T1000 (cell line): ENCODE measurements around the gene SLC38A4.

ENCODE experiments used
- DNase-seq: peaks from one replicate; lab custom pipeline; 2025; ENCODE audit warnings: mixed read lengths; lab: John Stamatoyannopoulos, UW

Gene SLC38A4

DNA sequence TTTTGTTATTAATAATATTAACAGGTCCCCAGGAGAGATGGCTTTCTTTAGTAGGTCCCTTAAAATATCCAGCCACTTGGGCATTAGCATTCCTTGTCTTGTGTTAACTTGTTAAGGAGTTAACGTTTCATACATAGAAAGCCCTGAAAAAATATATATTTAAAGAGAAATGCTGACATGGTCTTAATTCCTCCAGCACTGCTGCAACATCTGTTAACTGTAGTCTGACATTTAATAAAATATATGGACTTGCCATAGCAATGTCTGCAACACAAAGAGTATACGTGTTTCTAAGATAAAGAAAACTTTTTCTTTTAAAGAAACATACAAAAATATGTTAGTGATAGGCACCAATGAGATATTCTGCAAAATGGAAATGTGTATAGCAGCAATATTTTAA is 10.0 kb downstream of the SLC38A4 start:
- DNase-seq: no peak

DNA sequence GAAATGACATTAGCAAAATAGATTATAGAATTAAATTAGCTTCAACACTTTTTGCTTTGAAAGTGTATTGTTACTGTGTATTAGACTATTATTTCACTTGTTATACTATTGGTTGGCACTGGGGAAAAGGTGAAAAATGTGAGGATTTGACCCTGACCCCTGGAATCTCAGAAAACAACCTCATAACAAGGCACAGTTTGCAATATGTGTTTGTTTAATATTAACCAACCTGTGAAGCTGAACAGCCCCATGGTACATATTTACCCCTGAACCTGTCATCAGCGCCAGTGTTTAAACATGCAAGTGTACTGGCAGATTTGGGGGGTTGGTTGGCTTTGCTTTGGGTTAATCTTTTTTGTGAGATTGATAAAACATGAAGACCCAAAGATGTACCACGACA is 11.7 kb downstream of the SLC38A4 start:
- DNase-seq: no peak

DNA sequence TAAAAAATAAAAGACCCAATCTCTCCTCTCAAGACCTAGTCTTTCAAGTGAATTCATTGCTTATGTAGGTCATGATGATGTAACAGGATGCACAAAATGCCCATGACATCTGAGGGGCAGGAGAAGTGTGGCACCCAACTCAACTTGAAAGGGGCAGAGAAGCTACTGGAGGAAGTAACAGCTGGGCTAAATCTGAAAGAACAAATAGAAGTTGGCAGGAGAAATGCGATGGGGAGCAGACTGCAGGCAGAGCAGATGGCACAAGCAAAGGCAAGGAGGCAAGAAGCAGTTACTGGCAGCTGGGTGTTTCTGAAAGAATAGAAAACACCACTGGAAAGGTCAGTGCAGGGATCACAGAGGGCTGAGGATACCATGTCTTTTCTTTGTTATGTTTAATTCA is 14.6 kb downstream of the SLC38A4 start:
- DNase-seq: no peak

DNA sequence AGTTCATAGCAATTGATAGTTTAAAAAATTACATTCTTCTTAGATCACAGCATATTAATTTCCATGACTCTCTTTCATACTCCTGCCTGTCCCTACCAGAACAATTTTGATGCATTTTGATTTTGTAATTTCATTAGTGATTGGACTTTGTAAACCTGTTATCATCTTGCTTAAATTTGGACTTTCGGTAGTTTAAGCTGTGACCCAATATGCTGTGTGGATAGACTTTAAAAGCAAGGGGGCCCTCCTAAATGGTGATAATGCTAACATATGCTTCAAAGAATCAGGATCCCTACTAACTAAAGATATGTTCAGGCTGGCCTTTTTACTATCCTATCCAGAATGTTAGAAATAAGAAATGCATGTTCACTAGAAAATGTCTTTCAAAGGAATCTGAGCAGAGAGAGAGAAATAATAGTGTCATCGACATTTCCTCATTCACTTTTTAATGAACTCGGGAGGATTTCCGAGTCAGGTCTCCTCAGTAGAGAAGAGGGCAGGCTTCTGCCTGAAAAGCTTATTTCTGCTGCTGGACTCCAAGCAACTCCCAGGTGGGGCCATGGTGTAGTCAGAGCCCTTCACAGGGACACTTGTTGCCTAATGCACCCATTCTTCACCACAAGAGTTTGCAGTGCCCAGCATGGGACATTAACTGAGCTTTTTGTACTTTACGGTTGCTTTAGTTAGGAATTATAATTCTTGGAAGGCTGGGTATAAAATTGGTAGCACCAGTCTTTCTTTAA is 16.7 kb downstream of the SLC38A4 start:
- DNase-seq: no peak

GRCh38 chr12:46808317-46808716 is 17.5 kb downstream of the SLC38A4 start:
- DNase-seq: no peak

- no peak for DNase-seq
Measured at GRCh38 chr12:46804054-46804453, 21.7 kb downstream of the SLC38A4 start.

DNA sequence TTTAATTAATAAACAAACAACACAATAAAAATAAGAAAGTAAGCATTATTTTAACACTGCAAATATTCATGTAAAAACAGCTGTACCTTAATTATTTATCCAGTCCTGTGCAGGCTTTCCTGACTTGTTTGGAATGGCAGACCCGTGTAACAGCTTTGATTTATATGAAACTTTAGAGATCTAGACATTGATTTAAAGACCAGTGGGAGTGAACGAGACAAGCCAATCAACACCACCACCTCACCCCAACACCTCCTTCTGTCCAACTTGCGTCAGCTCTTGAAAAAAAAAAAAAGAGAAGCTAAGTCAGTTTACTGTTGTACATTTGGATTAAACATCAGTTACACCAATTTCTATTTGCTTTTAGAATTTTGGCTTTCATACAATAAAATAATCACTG is 22.3 kb downstream of the SLC38A4 start:
- DNase-seq: no peak

GRCh38 chr12:46801293-46801692 is 24.5 kb downstream of the SLC38A4 start:
- no peak for DNase-seq

DNA sequence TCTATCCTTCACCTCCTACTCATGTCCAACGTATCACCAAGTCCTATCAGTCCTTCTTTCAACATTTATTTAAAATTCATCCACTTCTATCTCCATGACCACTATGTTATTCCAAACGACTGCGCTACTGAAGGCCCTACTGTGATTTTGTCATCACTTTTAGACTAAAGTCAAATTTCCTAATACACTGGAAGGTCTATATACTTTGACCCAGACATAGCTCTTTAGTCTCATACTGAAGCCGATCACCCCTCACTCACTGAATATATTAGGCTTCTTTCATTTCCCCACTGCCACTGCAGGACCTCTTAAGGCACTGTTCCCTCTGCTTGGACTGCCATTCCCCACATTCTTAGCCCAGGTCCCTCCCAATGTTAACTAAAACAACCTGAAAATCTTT is 25.6 kb downstream of the SLC38A4 start:
- no peak for DNase-seq

DNA sequence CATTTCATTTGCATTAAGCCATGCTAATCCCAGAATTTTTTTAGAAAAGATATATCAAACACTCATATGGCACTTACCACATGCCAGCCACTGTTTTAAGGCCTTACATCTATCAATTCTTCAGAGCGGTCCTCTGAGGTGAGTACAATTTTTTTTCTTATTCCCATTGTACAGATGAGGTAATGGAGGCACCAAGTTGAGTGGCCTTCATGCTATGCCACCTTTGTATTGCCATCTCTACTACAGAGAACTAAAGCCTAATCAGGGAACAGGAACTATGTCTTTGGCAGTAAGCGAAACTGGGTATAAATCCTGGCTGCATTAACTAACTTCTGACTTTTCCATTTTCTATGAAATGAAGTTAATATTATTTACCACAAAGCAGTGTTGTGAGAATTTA is 27.1 kb downstream of the SLC38A4 start:
- no peak for DNase-seq

DNA sequence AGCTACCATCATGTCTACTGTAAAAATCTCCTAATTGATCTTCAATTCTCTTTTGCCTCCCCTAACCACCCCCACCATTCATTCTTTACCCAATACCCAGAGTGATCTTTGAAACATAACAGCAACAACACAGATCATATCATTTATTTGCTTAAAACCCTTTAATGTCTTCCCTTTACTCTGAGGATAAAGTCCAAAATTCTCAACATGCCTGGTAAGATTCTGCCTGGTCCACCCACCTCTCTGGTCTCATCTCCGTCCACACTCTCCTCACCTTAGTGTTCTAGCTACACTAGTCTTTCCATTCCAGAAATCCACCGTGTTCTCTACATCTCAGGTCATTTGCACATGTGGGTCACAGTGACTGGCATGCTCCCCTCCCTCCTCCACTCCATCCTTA is 27.7 kb downstream of the SLC38A4 start:
- DNase-seq: no peak

- DNase-seq: no peak
Measured at GRCh38 chr12:46795988-46796387, 29.8 kb downstream of the SLC38A4 start.

GRCh38 chr12:46794593-46795190 is 31.1 kb downstream of the SLC38A4 start:
- no peak for DNase-seq

DNA sequence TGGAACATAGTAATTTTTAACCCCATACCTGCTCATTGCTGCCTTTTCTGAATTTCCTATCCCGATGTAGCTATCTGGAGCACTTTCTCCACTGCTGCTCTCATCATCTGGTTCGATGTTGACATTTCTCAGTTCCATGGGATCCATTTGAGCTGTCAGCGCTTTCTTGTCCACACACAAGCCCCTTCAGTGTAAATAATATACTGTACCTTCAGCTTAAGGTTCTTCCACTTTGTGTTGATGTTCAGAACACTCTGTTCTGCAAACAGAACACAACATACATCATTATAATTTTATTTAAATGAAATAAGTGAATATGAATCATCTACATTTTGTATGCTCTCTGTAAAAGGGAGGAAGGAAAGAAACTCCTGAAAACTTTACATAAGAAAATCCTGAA is 32.9 kb downstream of the SLC38A4 start:
- no peak for DNase-seq

GRCh38 chr12:46790066-46790465 is 35.7 kb downstream of the SLC38A4 start:
- no peak for DNase-seq

- DNase-seq: no peak
Measured at GRCh38 chr12:46788072-46788887, 37.5 kb downstream of the SLC38A4 start.

- no peak for DNase-seq
Measured at GRCh38 chr12:46787496-46788055, 38.2 kb downstream of the SLC38A4 start.

GRCh38 chr12:46786774-46787173 is 39.0 kb downstream of the SLC38A4 start:
- DNase-seq: no peak

DNA sequence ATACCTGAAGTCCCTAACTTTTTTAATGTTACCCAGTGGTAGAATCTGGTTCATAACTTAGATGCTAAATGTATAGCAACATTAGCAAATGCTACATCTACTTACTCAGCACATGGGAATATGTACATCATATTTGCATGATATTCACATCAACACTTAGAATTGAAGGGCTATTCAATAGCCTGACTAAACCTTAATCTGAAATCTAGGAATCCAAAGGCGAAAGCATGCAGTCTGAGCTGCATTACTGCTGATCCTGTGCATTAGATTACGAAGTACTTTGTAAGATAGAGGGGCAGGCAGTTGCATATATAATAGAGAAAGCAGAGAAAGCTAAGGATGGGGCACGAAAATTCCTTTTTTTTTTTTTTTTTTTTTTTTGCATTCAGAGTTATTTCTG is 40.4 kb downstream of the SLC38A4 start:
- DNase-seq: no peak

DNA sequence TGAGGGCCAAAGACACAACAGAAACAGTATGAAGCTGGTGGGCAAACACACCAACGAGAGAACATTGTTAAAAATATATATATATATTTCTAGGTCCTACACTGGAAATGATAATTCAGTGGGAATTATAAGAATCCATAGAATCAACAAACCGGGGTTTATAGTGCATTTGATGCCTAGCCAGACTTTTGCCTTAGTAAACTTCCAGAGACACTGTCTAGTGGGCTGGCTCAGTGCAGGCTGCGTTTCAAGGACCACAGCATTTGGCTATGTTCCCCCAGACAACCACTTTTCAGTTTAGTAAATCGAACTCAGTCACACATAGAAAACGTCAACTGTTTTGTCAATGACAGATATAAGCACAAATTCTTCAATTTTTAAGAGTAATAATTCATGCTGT is 41.9 kb downstream of the SLC38A4 start:
- DNase-seq: no peak

DNA sequence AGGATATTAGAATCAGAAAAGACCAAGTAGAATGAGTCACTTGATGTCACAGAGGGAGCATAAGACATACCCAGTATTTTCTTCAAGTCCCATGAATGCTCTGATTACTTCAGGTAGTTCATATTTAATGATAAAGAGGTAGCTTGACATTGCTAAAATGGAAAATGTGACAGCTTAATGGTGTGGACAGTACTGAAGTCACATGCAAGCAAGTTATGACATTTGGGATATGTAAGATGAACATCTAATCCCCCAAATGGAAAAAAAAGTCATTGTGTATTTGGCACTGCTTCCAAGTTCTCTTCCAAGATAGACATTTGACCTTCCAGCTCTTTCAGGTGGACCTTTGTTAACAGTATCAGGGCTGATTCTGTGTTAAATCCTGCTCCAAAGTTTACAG is 45.9 kb downstream of the SLC38A4 start:
- no peak for DNase-seq

DNA sequence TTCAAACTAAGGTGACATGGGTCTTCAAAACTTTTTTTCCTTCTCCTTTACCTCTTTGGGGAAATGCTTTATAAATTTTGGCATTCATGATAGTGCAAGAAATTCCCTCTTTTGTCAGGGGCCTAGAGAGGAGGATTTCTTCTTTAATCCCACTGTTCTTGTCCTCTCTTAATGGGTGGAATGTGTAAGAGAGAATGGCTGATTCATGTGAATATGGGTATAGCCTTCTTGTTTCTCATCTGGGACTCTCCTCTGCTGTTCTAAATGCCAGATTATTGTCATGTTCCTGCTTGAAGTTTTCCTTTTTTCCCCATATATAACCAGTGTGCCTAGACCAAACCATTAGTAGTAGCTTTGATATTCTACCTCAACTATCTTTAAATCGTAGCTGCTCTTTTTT is 46.7 kb downstream of the SLC38A4 start:
- no peak for DNase-seq

GRCh38 chr12:46778415-46778814 is 47.4 kb downstream of the SLC38A4 start:
- DNase-seq: no peak
